Cerebellar nuclear complex (tissue), 1 donor: ENCODE measurements around the gene ZNF467.

Experiments
- DNase-seq, 2 experiments: peaks; one replicate each; lab custom pipeline; 2025; lab: John Stamatoyannopoulos, UW

Gene ZNF467

GRCh38 chr7:149806726-149807125 lies 33.3 kb upstream of the ZNF467 start:
- DNase-seq, result no peak

- no peak for DNase-seq
These were observed 30.7 kb upstream of the ZNF467 start for GRCh38 chr7:149804106-149804505.

- DNase-seq, result no peak
These were observed 30.2 kb upstream of the ZNF467 start for GRCh38 chr7:149803551-149804074.

DNA sequence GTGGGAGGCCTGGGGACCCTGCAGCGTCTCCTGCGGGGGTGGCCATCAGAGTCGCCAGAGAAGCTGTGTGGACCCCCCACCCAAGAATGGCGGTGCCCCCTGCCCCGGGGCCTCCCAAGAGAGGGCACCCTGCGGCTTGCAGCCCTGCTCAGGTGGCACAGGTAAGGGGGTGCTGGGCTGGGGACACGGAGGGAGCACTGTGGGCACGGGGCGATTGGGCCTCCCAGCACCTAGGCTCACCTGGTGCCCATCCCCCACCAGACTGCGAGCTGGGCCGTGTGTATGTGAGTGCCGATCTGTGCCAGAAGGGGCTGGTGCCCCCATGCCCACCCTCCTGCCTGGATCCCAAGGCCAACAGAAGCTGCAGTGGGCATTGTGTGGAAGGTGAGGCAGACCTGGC lies 29.6 kb upstream of the ZNF467 start:
- DNase-seq, result no peak

DNA sequence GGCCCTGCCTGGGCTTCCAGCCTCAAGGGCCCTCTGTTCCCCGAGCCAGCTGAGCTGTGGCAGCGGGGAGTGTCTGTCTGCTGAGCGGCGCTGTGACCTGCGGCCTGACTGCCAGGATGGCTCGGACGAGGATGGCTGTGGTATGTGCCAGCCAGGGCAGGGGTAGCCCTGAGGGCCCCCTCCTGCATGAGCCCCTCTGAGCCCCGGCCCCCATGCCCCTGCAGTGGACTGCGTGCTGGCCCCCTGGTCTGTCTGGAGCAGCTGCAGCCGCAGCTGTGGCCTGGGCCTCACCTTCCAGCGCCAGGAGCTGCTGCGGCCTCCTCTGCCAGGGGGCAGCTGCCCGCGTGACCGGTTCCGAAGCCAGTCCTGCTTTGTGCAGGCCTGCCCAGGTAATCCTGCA lies 28.4 kb upstream of the ZNF467 start:
- no peak for DNase-seq

DNA sequence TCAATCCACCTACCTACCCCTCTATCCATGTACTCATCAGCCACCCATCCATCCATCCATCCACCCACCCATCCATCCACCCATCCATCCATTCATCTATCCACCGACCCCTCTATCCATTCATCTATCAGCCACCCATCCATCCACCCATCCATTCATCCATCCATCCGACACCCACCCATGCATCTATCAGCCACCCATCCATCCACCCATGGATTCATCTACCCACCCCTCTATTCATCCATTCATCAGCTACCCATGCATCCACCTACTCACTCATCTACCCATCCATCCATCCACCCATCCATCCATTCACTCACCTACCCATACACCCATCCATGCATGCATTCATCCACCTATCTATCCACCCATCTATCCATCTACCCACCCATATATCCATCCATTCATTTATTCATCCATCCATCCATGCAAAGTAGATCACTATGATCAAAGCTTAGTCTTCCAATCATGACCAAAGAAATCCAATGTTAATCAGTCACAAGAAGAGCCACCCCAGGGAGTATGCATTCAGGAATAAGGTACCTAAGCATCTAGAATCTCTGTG lies 27.7 kb upstream of the ZNF467 start:
- DNase-seq, result no peak

GRCh38 chr7:149800169-149800555 lies 26.8 kb upstream of the ZNF467 start:
- DNase-seq, result no peak

- DNase-seq, result no peak
These were observed 26.2 kb upstream of the ZNF467 start for GRCh38 chr7:149799397-149800168.

GRCh38 chr7:149797771-149798170 lies 24.4 kb upstream of the ZNF467 start:
- DNase-seq, result no peak

GRCh38 chr7:149796287-149796860 lies 23.0 kb upstream of the ZNF467 start:
- DNase-seq, result no peak

DNA sequence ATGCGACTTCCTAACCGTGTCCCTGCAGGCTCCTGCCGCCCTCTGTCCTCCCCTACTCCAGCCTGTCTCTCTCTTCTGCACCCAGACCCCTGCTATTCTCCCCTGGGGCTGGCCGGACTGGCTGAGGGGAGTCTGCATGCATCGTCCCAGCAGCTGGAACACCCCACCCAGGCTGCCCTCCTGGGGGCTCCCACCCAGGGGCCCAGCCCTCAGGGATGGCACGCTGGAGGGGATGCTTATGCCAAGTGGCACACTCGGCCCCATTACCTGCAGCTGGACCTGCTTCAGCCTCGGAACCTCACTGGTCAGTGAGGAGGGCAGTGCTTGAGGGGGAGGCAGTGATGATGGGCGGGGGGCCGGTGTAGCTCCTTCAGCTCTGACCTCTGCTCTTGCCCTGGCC lies 21.7 kb upstream of the ZNF467 start:
- no peak for DNase-seq

GRCh38 chr7:149794661-149795060 lies 21.3 kb upstream of the ZNF467 start:
- no peak for DNase-seq

DNA sequence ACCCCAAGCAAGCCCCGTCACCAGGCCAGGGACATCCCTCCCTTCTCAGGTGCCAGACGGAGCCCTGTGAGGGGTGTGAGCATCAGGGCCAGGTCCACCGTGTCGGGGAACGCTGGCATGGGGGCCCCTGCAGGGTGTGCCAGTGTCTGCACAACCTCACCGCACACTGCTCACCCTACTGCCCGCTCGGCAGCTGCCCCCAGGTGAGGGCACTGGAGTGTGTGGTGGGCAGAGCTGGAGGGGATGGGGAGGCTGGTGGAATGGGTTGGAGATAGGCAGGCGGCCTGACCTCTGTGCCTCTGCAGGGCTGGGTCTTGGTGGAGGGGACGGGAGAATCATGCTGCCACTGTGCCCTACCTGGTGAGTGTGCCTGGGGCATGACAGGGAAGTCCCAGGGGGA lies 19.9 kb upstream of the ZNF467 start:
- no peak for DNase-seq

DNA sequence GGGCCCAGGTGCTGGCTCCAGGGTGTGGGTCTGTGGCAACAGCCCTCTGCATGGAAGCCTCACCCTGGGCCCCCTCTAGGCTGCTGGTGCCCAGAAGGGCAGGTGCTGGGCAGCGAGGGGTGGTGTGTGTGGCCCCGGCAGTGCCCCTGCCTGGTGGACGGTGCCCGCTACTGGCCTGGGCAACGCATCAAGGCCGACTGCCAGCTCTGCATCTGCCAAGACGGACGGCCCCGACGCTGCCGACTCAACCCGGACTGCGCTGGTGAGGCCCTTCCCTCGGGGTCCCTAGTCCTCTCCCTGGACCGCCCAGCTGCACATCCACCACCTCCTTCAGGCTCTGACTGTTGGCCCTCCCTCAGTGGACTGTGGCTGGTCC lies 18.8 kb upstream of the ZNF467 start:
- no peak for DNase-seq

DNA sequence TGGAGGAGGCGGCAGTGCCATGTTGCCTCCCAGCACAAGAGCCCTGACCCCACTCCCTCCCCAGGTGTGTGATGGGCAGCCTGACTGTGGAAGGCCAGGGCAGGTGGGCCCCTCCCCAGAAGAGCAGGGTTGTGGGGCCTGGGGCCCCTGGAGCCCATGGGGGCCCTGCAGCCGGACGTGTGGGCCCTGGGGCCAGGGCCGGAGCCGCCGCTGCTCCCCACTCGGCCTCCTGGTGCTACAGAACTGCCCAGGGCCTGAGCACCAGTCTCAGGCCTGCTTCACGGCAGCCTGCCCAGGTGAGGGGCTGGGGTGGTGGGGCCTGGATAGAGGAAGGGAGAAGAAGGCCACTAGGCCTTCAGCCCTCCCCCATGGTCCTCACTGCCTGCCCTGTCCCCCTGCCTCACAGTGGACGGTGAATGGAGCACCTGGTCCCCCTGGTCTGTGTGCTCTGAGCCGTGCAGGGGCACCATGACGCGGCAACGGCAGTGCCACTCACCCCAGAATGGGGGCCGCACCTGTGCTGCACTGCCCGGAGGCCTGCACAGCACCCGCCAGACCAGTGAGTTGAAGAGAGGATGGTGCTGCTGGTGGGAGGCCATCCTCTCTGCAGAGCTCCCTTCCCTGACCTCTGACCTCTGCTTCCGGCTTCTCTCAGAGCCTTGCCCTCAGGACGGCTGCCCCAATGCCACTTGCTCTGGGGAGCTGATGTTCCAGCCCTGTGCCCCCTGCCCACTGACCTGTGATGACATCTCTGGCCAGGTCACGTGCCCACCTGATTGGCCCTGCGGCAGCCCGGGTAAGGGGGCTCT lies 18.2 kb upstream of the ZNF467 start:
- no peak for DNase-seq

GRCh38 chr7:149790754-149791360 lies 17.5 kb upstream of the ZNF467 start:
- DNase-seq, result no peak

- DNase-seq, result no peak
These were observed 16.8 kb upstream of the ZNF467 start for GRCh38 chr7:149790146-149790548.

DNA sequence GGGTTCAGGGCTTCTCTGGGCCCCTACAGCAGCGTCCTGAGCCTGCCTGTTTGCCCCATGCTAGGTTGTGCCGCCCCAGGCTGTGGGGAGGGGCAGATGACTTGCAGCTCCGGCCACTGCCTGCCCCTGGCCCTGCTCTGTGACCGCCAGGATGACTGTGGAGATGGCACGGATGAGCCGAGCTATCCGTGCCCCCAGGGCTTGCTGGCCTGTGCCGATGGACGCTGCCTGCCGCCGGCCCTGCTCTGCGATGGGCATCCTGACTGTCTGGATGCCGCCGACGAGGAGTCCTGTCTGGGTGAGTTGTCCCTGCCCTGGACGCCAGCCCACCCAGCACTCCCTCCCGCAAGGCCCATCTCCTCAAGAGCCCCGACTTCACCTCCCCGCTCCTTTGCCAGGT lies 15.7 kb upstream of the ZNF467 start:
- DNase-seq, result no peak

DNA sequence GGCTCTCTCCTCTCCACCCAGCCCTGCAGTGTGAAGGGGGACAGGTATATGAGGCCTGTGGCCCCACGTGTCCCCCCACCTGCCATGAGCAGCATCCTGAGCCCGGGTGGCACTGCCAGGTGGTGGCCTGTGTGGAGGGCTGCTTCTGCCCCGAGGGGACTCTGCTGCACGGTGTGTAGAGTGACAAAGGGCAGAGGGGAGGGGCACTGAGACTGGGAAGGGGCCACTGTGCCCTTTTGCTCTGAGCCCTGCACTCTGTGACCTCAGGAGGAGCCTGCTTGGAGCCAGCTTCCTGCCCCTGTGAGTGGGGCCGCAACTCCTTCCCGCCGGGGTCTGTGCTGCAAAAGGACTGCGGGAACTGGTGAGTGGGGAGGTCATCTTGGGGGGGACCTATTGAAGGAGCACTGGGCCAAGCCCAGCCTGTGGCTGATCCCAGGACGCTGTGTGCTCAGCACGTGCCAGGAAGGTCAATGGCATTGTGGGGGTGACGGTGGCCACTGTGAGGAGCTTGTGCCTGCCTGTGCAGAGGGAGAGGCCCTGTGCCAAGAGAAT lies 15.0 kb upstream of the ZNF467 start:
- no peak for DNase-seq

DNA sequence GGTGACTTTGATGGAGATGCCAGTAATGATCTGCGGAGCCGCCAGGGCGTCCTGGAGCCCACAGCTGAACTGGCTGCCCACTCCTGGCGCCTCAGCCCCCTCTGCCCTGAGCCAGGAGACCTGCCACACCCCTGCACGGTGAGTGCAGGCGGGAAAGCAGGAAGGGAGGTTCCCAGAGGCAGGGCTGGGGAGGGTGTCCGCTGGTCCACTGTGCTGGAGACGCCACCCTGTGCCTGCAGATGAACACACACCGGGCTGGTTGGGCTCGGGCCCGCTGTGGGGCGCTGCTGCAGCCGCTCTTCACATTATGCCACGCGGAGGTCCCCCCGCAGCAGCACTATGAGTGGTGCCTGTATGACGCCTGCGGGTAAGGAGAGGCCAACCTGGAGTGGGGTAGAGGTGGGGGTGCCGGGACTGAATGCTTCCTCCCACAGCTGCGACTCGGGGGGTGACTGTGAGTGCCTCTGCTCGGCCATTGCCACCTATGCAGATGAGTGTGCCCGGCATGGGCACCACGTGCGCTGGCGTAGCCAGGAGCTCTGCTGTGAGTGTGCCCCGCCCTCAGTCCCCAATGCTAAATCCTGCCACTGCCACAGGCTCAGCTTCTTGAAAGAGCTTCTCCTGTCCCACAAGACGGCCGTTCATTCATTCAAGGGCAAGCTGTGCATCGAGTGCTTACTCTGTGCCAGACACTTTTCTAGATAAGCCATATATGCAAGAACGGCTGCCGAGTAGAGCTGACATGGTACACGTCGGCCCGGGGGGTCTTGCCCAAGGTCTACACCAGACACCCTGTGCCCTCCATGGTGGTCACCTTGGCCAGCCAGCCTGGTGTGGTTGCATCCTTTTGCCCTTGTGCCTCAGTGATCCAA lies 14.3 kb upstream of the ZNF467 start:
- no peak for DNase-seq

GRCh38 chr7:149785983-149786382 lies 12.6 kb upstream of the ZNF467 start:
- no peak for DNase-seq
